GM18858 (cell line): Measurements from ENCODE around the gene SLC6A18.
"Not testable (repeated sequence)": the region's sequence is repeated elsewhere in the genome, so short reads cannot be mapped to it uniquely, and the experiment has no call there.

Experiments
- ATAC-seq: cut with Tn5 transposase; IDR thresholded peaks from one replicate; pipeline ENCODE4 v1.9.1; 2021; ENCODE audit not compliant: unreplicated experiment

SLC6A18 gene

GRCh38 chr5:1288439-1289335 is 63.5 kb downstream of the SLC6A18 start:
- ATAC-seq = no peak

GRCh38 chr5:1289559-1289958 is 64.4 kb downstream of the SLC6A18 start:
- ATAC-seq = not testable (repeated sequence)

- ATAC-seq = not testable (repeated sequence)
Observed at GRCh38 chr5:1290956-1291355, 65.8 kb downstream of the SLC6A18 start.

GRCh38 chr5:1291611-1292080 is 66.5 kb downstream of the SLC6A18 start:
- no peak for ATAC-seq

GRCh38 chr5:1292139-1292538 is 67.0 kb downstream of the SLC6A18 start:
- ATAC-seq = no peak

- no peak for ATAC-seq
Observed at GRCh38 chr5:1292846-1293415, 67.8 kb downstream of the SLC6A18 start.

- no peak for ATAC-seq
Observed at GRCh38 chr5:1293416-1294205, 68.4 kb downstream of the SLC6A18 start.

- ATAC-seq = no peak
Observed at GRCh38 chr5:1294206-1294834, 69.1 kb downstream of the SLC6A18 start.

- no peak for ATAC-seq
Observed at GRCh38 chr5:1294835-1295649, 69.9 kb downstream of the SLC6A18 start, which contains the start of gene TERT. TERT (minus strand) TSS chr5:1295068; CDS start chr5:1294989, 79 bp downstream.

- ATAC-seq = no peak
Observed at GRCh38 chr5:1295650-1296037, 70.5 kb downstream of the SLC6A18 start.
